ENCODE results near the gene ZXDB. TPM values are rescaled to one million over a fixed set of nuclear protein-coding genes. Genes with fewer than 3 reads are reported as not detected.
"Not testable (repeated sequence)": the region's sequence is repeated elsewhere in the genome, so short reads cannot be mapped to it uniquely, and the experiment has no call there.

ZXDB gene
- total and polyA plus RNA-seq, 2 of the 4 experiments (the other 2 are of a cell fraction) = 2.6 to 5.2 TPM

DNA sequence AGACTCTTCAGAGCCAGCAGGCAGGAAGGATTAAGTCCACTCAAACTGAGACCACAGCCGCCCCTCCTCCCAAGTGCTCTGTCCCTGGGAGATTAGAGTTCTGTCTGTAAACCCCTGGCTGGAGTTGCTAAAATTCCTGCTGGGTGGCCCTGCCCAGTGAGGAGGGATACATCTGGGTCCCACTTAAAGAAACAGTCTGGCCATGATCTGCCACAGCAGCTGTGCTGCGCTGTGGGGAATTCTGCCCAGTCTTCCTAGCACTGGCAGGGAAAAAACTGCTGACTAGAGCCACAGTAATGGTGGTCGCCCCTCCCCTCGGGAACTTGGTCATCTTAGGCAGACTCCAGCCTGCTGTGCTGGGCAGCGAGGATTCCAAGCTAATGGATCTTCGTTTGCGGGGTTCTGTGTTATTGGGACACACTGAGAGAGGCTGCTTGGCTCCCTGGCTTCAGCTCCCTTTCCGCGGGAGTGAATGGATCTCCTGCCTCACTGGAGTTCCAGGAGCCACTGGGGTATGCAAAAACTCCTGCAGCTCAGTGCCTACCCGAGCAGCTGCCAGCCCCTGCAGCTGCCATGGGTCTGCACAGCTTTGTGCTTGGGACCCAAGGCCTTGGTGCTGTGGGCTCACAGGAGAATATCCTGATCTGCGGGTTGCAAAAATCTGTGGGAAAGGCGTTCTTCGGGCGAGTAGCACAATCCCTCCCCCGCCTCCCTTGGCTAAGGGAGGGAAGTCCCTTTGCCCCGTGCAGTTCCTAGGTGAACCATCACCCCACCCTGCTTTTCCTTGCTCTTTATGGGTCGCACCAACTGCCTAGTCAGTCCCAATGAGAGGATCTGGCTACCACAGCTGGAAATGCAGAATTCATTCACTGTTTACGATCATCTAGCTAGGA, 15.7 kb downstream of the ZXDB start (continued):
- no peak for TF ChIP-seq CHD1 (IDR thresholded peaks at IDR 0.05; ENCODE audit: low read depth, low read length)

DNA sequence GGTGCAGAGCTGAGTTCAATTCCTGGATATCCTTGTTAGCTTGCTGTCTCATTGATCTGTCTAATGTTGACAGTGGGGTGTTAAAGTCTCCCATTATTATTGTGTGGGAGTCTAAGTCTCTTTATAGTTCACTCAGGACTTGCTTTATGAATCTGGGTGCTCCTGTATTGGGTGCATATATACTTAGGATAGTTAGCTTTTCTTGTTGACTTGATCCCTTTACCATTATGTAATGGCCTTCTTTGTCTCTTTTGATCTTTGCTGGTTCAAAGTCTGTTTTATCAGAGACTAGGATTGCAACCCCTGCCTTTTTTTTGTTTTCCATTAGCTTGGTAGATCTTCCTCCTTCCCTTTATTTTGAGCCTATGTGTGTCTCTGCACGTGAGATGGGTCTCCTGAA, 21.5 kb downstream of the ZXDB start:
- H3K4me2 ChIP-seq (ENCODE audit: low read depth, low read length); H2AFZ ChIP-seq (replicated peaks; ENCODE audit: low read length, poor library complexity): not testable (repeated sequence)

DNA sequence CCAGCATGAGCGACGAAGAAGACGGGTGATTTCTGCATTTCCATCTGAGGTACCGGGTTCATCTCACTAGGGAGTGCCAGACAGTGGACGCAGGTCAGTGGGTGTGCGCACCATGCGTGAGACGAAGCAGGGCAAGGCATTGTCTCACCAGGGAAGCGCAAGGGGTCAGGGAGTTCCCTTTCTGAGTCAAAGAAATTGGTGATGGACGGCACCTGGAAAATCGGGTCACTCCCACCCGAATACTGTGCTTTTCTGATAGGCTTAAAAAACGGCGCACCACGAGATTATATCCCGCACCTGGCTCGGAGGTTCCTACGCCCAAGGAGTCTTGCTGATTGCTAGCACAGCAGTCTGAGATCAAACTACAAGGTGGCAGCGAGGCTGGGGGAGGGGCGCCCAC, 37.6 kb downstream of the ZXDB start:
- H2BK5ac ChIP-seq (ENCODE audit: low read depth, low read length, poor library complexity, severe bottlenecking); H2AFZ ChIP-seq (replicated peaks; ENCODE audit: low read length, poor library complexity); H2BK20ac ChIP-seq (ENCODE audit: low read depth, low read length); H3K4me2 ChIP-seq (ENCODE audit: low read depth, low read length); DNase-seq; H3K27me3 ChIP-seq (ENCODE audit: control insufficient read depth, insufficient read depth, low read length); H3K18ac ChIP-seq (ENCODE audit: low read depth, low read length); in situ Hi-C loops (cut with MboI; ENCODE audit: low sequenced_read_pairs); dilution Hi-C loops (cut with HindIII; ENCODE audit: low sequenced_read_pairs, unreplicated experiment); H3K4ac ChIP-seq (ENCODE audit: low read depth, low read length); H3K9me3 ChIP-seq (ENCODE audit: control insufficient read depth, insufficient read depth, low read length); H4K91ac ChIP-seq (ENCODE audit: insufficient read depth, low read depth, low read length); H3K79me1 ChIP-seq (ENCODE audit: low read depth in 1 of 2, low read length in 2 of 2); H3K56ac ChIP-seq (ENCODE audit: extremely low read depth, insufficient read depth, low read length); H2AK9ac ChIP-seq (replicated peaks; ENCODE audit: low read depth, low read length, poor library complexity); H3K14ac ChIP-seq (replicated peaks; ENCODE audit: low read depth, low read length); H3K9me1 ChIP-seq (ENCODE audit: insufficient read depth, low read length); H2BK15ac ChIP-seq (ENCODE audit: low read depth, low read length); POLR2A ChIA-PET (ENCODE audit: unreplicated experiment); H3K4me1 ChIP-seq (ENCODE audit: control insufficient read depth, insufficient read depth, low read length); intact Hi-C loops (cut with micrococcal nuclease); BruUV-seq (replicated peaks); H4K5ac ChIP-seq (ENCODE audit: low read depth, low read length); H3K9ac ChIP-seq (ENCODE audit: low read depth, low read length); H3K27ac ChIP-seq (ENCODE audit: insufficient read depth, low read length); CTCF ChIA-PET; H3K4me3 ChIP-seq (ENCODE audit: insufficient read depth, low read depth, low read length); H3K36me3 ChIP-seq (ENCODE audit: control insufficient read depth, insufficient read depth, low read length); H4K8ac ChIP-seq (ENCODE audit: low read depth in 2 of 2, low read length in 2 of 2); H2BK120ac ChIP-seq (ENCODE audit: low read depth, low read length); H2AK5ac ChIP-seq (ENCODE audit: low read depth, low read length); ATAC-seq (ENCODE audit: low read depth); H4K20me1 ChIP-seq (ENCODE audit: insufficient read depth, low read length); H3K23ac ChIP-seq (ENCODE audit: low read depth, low read length): not testable (repeated sequence)
- 95% methylated on average over 8 of the region's 20 CpGs; no CpG with 5 or more reads in 1 of the 2 experiments for WGBS, 2 experiments (ENCODE audit: extremely low coverage in 2 of 2, insufficient read length in 1 of 2)

More for the DNA sequence above, 21.5 kb downstream of the ZXDB start:
- H3K23ac ChIP-seq (ENCODE audit: low read depth, low read length); DNase-seq; H4K5ac ChIP-seq (ENCODE audit: low read depth, low read length); H3K9ac ChIP-seq (ENCODE audit: low read depth, low read length); H3K36me3 ChIP-seq (ENCODE audit: control insufficient read depth, insufficient read depth, low read length); H4K8ac ChIP-seq (ENCODE audit: low read depth in 2 of 2, low read length in 2 of 2); H3K9me3 ChIP-seq (ENCODE audit: control insufficient read depth, insufficient read depth, low read length); H3K79me1 ChIP-seq (ENCODE audit: low read depth in 1 of 2, low read length in 2 of 2); intact Hi-C loops (cut with micrococcal nuclease); dilution Hi-C loops (cut with HindIII; ENCODE audit: low sequenced_read_pairs, unreplicated experiment); H3K56ac ChIP-seq (ENCODE audit: extremely low read depth, insufficient read depth, low read length); CTCF ChIA-PET; H4K20me1 ChIP-seq (ENCODE audit: insufficient read depth, low read length); H3K18ac ChIP-seq (ENCODE audit: low read depth, low read length); H2AK5ac ChIP-seq (ENCODE audit: low read depth, low read length); H3K27ac ChIP-seq (ENCODE audit: insufficient read depth, low read length); ATAC-seq (ENCODE audit: low read depth); H2BK20ac ChIP-seq (ENCODE audit: low read depth, low read length); H2BK120ac ChIP-seq (ENCODE audit: low read depth, low read length); BruUV-seq (replicated peaks); H4K91ac ChIP-seq (ENCODE audit: insufficient read depth, low read depth, low read length); H3K27me3 ChIP-seq (ENCODE audit: control insufficient read depth, insufficient read depth, low read length); H3K4ac ChIP-seq (ENCODE audit: low read depth, low read length); POLR2A ChIA-PET (ENCODE audit: unreplicated experiment); H2BK15ac ChIP-seq (ENCODE audit: low read depth, low read length); H3K9me1 ChIP-seq (ENCODE audit: insufficient read depth, low read length); H3K4me3 ChIP-seq (ENCODE audit: insufficient read depth, low read depth, low read length); H2AK9ac ChIP-seq (replicated peaks; ENCODE audit: low read depth, low read length, poor library complexity); H3K4me1 ChIP-seq (ENCODE audit: control insufficient read depth, insufficient read depth, low read length); H3K14ac ChIP-seq (replicated peaks; ENCODE audit: low read depth, low read length); H2BK5ac ChIP-seq (ENCODE audit: low read depth, low read length, poor library complexity, severe bottlenecking): not testable (repeated sequence)
- in situ Hi-C loops (cut with MboI; ENCODE audit: low sequenced_read_pairs) = loop anchor here (25.0 kb wide), 1 partner anchor 101 kb away; no protein-coding TSS in a partner anchor
- WGBS, 2 experiments (ENCODE audit: extremely low coverage in 2 of 2, insufficient read length in 1 of 2) = no CpG with 5 or more reads among the region's 1 CpG
